Colonic mucosa (tissue), 4 donors: ENCODE data around the gene RASAL2. TPM values are rescaled to one million over a fixed set of nuclear protein-coding genes. Genes with fewer than 3 reads are reported as not detected.

Experiments
- DNase-seq: peaks from one replicate; pipeline ENCODE4 v3.0.0-alpha.2; 2020
- H3K27ac ChIP-seq: fragments of 200-600 bp; one replicate; pipeline ENCODE4 v1.8.0; 2021
- H3K27me3 ChIP-seq: fragments of 200-600 bp; one replicate; pipeline ENCODE4 v1.8.0; 2021
- H3K36me3 ChIP-seq: fragments of 200-600 bp; one replicate; pipeline ENCODE4 v1.8.0; 2021
- H3K4me1 ChIP-seq: fragments of 200-600 bp; one replicate; pipeline ENCODE4 v1.8.0; 2021; ENCODE audit warnings: mild to moderate bottlenecking
- H3K4me3 ChIP-seq: fragments of 200-600 bp; one replicate; pipeline ENCODE4 v1.8.0; 2021
- H3K9ac ChIP-seq, 2 donors: one replicate each; pipeline ENCODE4 v1.7.0; 2013; ENCODE audit warnings: control low read depth in 2 of 2, low read depth in 2 of 2, low read length in 2 of 2
- H3K9me3 ChIP-seq: fragments of 200-600 bp; one replicate; pipeline ENCODE4 v1.8.0; 2021
- CTCF ChIP-seq: fragments of 200-600 bp; IDR thresholded peaks from one replicate; pipeline ENCODE4 v1.8.0; 2022; ENCODE audit warnings: antibody characterized with exemption, mild to moderate bottlenecking
- intact Hi-C: fragments of 100-400 bp; cut with DNase I; formaldehyde crosslinking; loops from one replicate; pipeline ENCODE4 v1.14.1; 2022
- total RNA-seq, 2 donors: library from RNA; stranded (reverse); fragmentation: NEBNext Ultra II Directional in 1 of 2; extraction: Animal tissue kit (Norgen Biotek cat#: 25700) in 1 of 2; gene quantifications; one replicate each; pipeline ENCODE4 v1.2.1, GENCODE V29; 2021
- donor health status: healthy.
- donor health status: DM: no; HTN: no; CAD: no.
- donor health status: DM: no; HTN: no; CAD: no.

RASAL2 gene
- total RNA-seq, 2 donors from 2014 or later = 9.7 to 11.8 TPM

GRCh38 chr1:178484698-178485225 is 390.9 kb downstream of the RASAL2 start:
- no peak for DNase-seq
- no peaks in the 10 kb centered on the region for H3K9me3 ChIP-seq
- no peak overlapping the region for H3K9ac ChIP-seq
- no peaks in the 10 kb centered on the region for H3K27me3 ChIP-seq
- no peak overlapping the region for H3K4me3 ChIP-seq
- H3K4me1 ChIP-seq = no peaks in the 10 kb centered on the region
- TF ChIP-seq CTCF = no peak
- intact Hi-C loops = no loop called here
- no peaks in the 10 kb centered on the region for H3K36me3 ChIP-seq
- no peak overlapping the region for H3K27ac ChIP-seq

- no peak overlapping the region for H3K4me3 ChIP-seq
- no peaks in the 10 kb centered on the region for H3K4me1 ChIP-seq
- no peak overlapping the region for H3K9ac ChIP-seq
- DNase-seq = no peak
- no peak overlapping the region for H3K27ac ChIP-seq
- intact Hi-C loops = no loop called here
- no peaks in the 10 kb centered on the region for H3K36me3 ChIP-seq
- no peaks in the 10 kb centered on the region for H3K9me3 ChIP-seq
- no peak for TF ChIP-seq CTCF
- H3K27me3 ChIP-seq = no peaks in the 10 kb centered on the region
Observed at GRCh38 chr1:178485541-178485981, 391.7 kb downstream of the RASAL2 start.

- DNase-seq = no peak
- H3K9me3 ChIP-seq = no peaks in the 10 kb centered on the region
- H3K27ac ChIP-seq = no peak overlapping the region
- TF ChIP-seq CTCF = no peak
- intact Hi-C loops = no loop called here
- H3K9ac ChIP-seq = no peak overlapping the region
- peak overlapping the region; percentile 35 for H3K4me3 ChIP-seq
- H3K36me3 ChIP-seq = no peaks in the 10 kb centered on the region
- no peaks in the 10 kb centered on the region for H3K4me1 ChIP-seq
- no peaks in the 10 kb centered on the region for H3K27me3 ChIP-seq
Observed at GRCh38 chr1:178486100-178487069, 392.5 kb downstream of the RASAL2 start.

- TF ChIP-seq CTCF = no peak
- no peaks in the 10 kb centered on the region for H3K4me1 ChIP-seq
- peak overlapping the region in 1 of 2 donors; percentile 30 for H3K9ac ChIP-seq
- H3K9me3 ChIP-seq = no peaks in the 10 kb centered on the region
- peak overlapping the region; percentile 35 for H3K4me3 ChIP-seq
- H3K27ac ChIP-seq = no peak overlapping the region
- intact Hi-C loops = no loop called here
- no peak for DNase-seq
- no peaks in the 10 kb centered on the region for H3K27me3 ChIP-seq
- H3K36me3 ChIP-seq = no peaks in the 10 kb centered on the region
Observed at GRCh38 chr1:178487070-178487615, 393.2 kb downstream of the RASAL2 start.

- H3K4me3 ChIP-seq = no peak overlapping the region
- intact Hi-C loops = no loop called here
- no peaks in the 10 kb centered on the region for H3K9me3 ChIP-seq
- no peaks in the 10 kb centered on the region for H3K4me1 ChIP-seq
- TF ChIP-seq CTCF = no peak
- no peak overlapping the region for H3K27ac ChIP-seq
- no peak for DNase-seq
- no peak overlapping the region for H3K9ac ChIP-seq
- no peaks in the 10 kb centered on the region for H3K27me3 ChIP-seq
- no peaks in the 10 kb centered on the region for H3K36me3 ChIP-seq
Observed at GRCh38 chr1:178488393-178488792, 394.5 kb downstream of the RASAL2 start.
